SH-SY5Y (cell line): ENCODE data around the gene CXCR5.

Experiments
- GATA2 ChIP-seq: IDR thresholded peaks from 2 replicates; pipeline ENCODE4 v1.6.1; 2011; ENCODE audit warnings: mild to moderate bottlenecking, low read depth, low read length
- GATA3 ChIP-seq: IDR thresholded peaks from 2 replicates; pipeline ENCODE4 v1.6.1; 2011; ENCODE audit warnings: low read depth, mild to moderate bottlenecking, low read length, moderate library complexity

GRCh38 chr11:118909619-118910308 lies 26.1 kb downstream of the CXCR5 start:
- TF ChIP-seq GATA3: no peak
- TF ChIP-seq GATA2: no peak
